GM23338 (cell line): ENCODE data around the gene LMAN1L. TPM values are rescaled to one million over a fixed set of nuclear protein-coding genes. Genes with fewer than 3 reads are reported as not detected.

ENCODE experiments used
- ATAC-seq: fragments of 200-7000 bp; cut with Tn5 transposase; 3 replicates; pipeline ENCODE4 v1.9.1; 2020
- DNase-seq: peaks from one replicate; pipeline ENCODE4 v3.0.0-alpha.2; 2015; ENCODE audit warnings: low spot score
- H2AFZ ChIP-seq: fragments of 200-600 bp; sonication (generic); 2 replicates; pipeline ENCODE4 v1.8.0; 2016; ENCODE audit warnings: antibody characterized with exemption, mild to moderate bottlenecking, moderate library complexity
- H3F3A ChIP-seq: fragments of 200-600 bp; sonication (generic); replicated peaks from 2 replicates; pipeline ENCODE4 v1.8.0; 2017; ENCODE audit warnings: antibody characterized with exemption, mixed run types, low read depth
- H3K27ac ChIP-seq: fragments of 200-600 bp; sonication (generic); 2 replicates; pipeline ENCODE4 v1.6.1; 2016; ENCODE audit warnings: low read depth
- H3K27me3 ChIP-seq: fragments of 200-600 bp; sonication (generic); 2 replicates; pipeline ENCODE4 v1.8.0; 2016; ENCODE audit warnings: mild to moderate bottlenecking, mixed run types, moderate library complexity; ENCODE audit not compliant: insufficient read depth
- H3K36me3 ChIP-seq: fragments of 200-600 bp; sonication (generic); 2 replicates; pipeline ENCODE4 v1.8.0; 2016; ENCODE audit warnings: mild to moderate bottlenecking; ENCODE audit not compliant: insufficient read depth
- H3K4me1 ChIP-seq: fragments of 200-600 bp; sonication (generic); 2 replicates; pipeline ENCODE4 v1.8.0; 2016; ENCODE audit warnings: mild to moderate bottlenecking, moderate library complexity; ENCODE audit not compliant: insufficient read depth
- H3K4me2 ChIP-seq: fragments of 200-600 bp; sonication (generic); 2 replicates; pipeline ENCODE4 v1.7.1; 2017; ENCODE audit warnings: mixed run types
- H3K4me3 ChIP-seq: fragments of 200-600 bp; sonication (generic); 2 replicates; pipeline ENCODE4 v1.6.1; 2016; ENCODE audit warnings: mixed run types
- H3K79me2 ChIP-seq: fragments of 200-600 bp; sonication (generic); replicated peaks from 2 replicates; pipeline ENCODE4 v1.8.0; 2017; ENCODE audit warnings: mild to moderate bottlenecking; ENCODE audit not compliant: insufficient read depth
- H3K9me2 ChIP-seq: fragments of 200-600 bp; sonication (generic); 2 replicates; pipeline ENCODE4 v1.8.0; 2017; ENCODE audit not compliant: insufficient read depth
- H4K20me1 ChIP-seq: fragments of 200-600 bp; sonication (generic); replicated peaks from 2 replicates; pipeline ENCODE4 v1.8.0; 2017; ENCODE audit warnings: mild to moderate bottlenecking; ENCODE audit not compliant: insufficient read depth
- H3K27ac Mint-ChIP-seq: 2 replicates; pipeline ENCODE4 v1.8.0; 2020; ENCODE audit warnings: inconsistent platforms, mild to moderate bottlenecking, moderate library complexity, mixed read lengths
- H3K27me3 Mint-ChIP-seq: 3 replicates; pipeline ENCODE4 v1.8.0; 2022; ENCODE audit warnings: low read depth, mild to moderate bottlenecking, moderate library complexity, mixed read lengths, inconsistent platforms; ENCODE audit not compliant: insufficient read depth, poor library complexity
- H3K36me3 Mint-ChIP-seq: 3 replicates; pipeline ENCODE4 v1.8.0; 2021; ENCODE audit warnings: low read depth, mild to moderate bottlenecking, inconsistent platforms, moderate library complexity, mixed read lengths
- H3K4me1 Mint-ChIP-seq: 3 replicates; pipeline ENCODE4 v1.8.0; 2020; ENCODE audit warnings: mild to moderate bottlenecking, inconsistent platforms, mixed read lengths
- H3K4me3 Mint-ChIP-seq: 3 replicates; pipeline ENCODE4 v1.8.0; 2021; ENCODE audit warnings: moderate library complexity, mild to moderate bottlenecking, inconsistent platforms, mixed read lengths
- H3K9me3 Mint-ChIP-seq: 3 replicates; pipeline ENCODE4 v1.8.0; 2020; ENCODE audit warnings: moderate library complexity, mild to moderate bottlenecking, inconsistent platforms, mixed read lengths
- CREB1 ChIP-seq: fragments of 250-450 bp; sonication (Bioruptor Pico); IDR thresholded peaks from 2 replicates; pipeline ENCODE4 v1.5.0; 2020; ENCODE audit warnings: low read depth, mild to moderate bottlenecking, moderate library complexity
- ETS1 ChIP-seq: IDR thresholded peaks from 2 replicates; pipeline ENCODE4 v1.6.1; 2016; ENCODE audit warnings: antibody characterized with exemption
- EZH2 ChIP-seq: fragments of 200-600 bp; sonication (generic); IDR thresholded peaks from one replicate; pipeline ENCODE4 v1.8.0; 2017; ENCODE audit warnings: antibody characterized with exemption, mild to moderate bottlenecking, low read depth; ENCODE audit not compliant: unreplicated experiment
- EZH2phosphoT487 ChIP-seq: fragments of 200-600 bp; sonication (generic); IDR thresholded peaks from one replicate; pipeline ENCODE4 v1.8.1; 2018; ENCODE audit warnings: antibody characterized with exemption; ENCODE audit not compliant: unreplicated experiment
- JUNB ChIP-seq: IDR thresholded peaks from one replicate; pipeline ENCODE4 v1.6.1; 2016; ENCODE audit warnings: antibody characterized with exemption; ENCODE audit not compliant: unreplicated experiment
- NANOG ChIP-seq: IDR thresholded peaks from 2 replicates; pipeline ENCODE4 v1.6.1; 2016; ENCODE audit warnings: antibody characterized with exemption, borderline replicate concordance
- POLR2AphosphoS5 ChIP-seq: IDR thresholded peaks from 2 replicates; pipeline ENCODE4 v1.6.1; 2016; ENCODE audit warnings: antibody characterized with exemption, low read depth
- REST ChIP-seq: IDR thresholded peaks from one replicate; pipeline ENCODE4 v1.6.1; 2018; ENCODE audit warnings: antibody characterized with exemption; ENCODE audit not compliant: unreplicated experiment
- STAT1 ChIP-seq: IDR thresholded peaks from one replicate; pipeline ENCODE4 v1.6.1; 2016; ENCODE audit warnings: antibody characterized with exemption; ENCODE audit not compliant: unreplicated experiment
- ZNF114 ChIP-seq: fragments of 250-450 bp; sonication (Bioruptor Pico); IDR thresholded peaks from 2 replicates; pipeline ENCODE4 v1.5.0; 2020; ENCODE audit warnings: mild to moderate bottlenecking, moderate library complexity
- ZNF331 ChIP-seq: fragments of 250-450 bp; sonication (Bioruptor Pico); IDR thresholded peaks from 2 replicates; pipeline ENCODE4 v1.5.0; 2020; ENCODE audit warnings: low read depth, mild to moderate bottlenecking, moderate library complexity
- ZNF462 ChIP-seq: fragments of 250-450 bp; sonication (Bioruptor Pico); IDR thresholded peaks from 2 replicates; pipeline ENCODE4 v1.5.0; 2020; ENCODE audit warnings: mild to moderate bottlenecking, moderate library complexity
- polyA plus RNA-seq: library from polyadenylated mRNA; unstranded; fragments of >200 nt; fragmentation: Nextera tagmentation; extraction: Ambion mirVana; gene quantifications from 2 replicates; pipeline ENCODE4 v1.2.1, GENCODE V29; 2016
- total RNA-seq: library from RNA; depleted of rRNA; stranded (reverse); fragments of >200 nt; shearing (Covaris generic); gene quantifications from 2 replicates; pipeline ENCODE4 v1.2.3, GENCODE V29; 2014

The LMAN1L gene
- total and polyA plus RNA-seq, 2 experiments from 2014 or later: not detected

- TF ChIP-seq POLR2AphosphoS5 (no peak), REST (no peak), JUNB (no peak), NANOG (no peak), ZNF331 (CRISPR knock-in tag) (no peak)
These were observed 43.1 kb upstream of the LMAN1L start (continued) for GRCh38 chr15:74769463-74770025.

- peak overlapping the region; percentile 66; the same call in 1 of the 2 replicates for H2AFZ ChIP-seq
- DNase-seq: no peak
- H4K20me1 ChIP-seq: no peaks in the 10 kb centered on the region
- no peaks in the 10 kb centered on the region for H3K79me2 ChIP-seq
- Mint-ChIP-seq H3K36me3 (no peaks in the 10 kb centered on the region), H3K27me3 (peaks cover 17% of the 10 kb centered on the region), H3K9me3 (no peaks in the 10 kb centered on the region), H3K27ac (no peak overlapping the region), H3K4me1 (peaks cover 25% of the 10 kb centered on the region; the same call in 2 of the 3 replicates), H3K4me3 (no peak overlapping the region)
- H3K9me2 ChIP-seq: no peaks in the 10 kb centered on the region
- H3K27ac ChIP-seq: no peak overlapping the region
- no peak overlapping the region for H3K4me3 ChIP-seq
- no peak for ATAC-seq
- no peaks in the 10 kb centered on the region for H3K36me3 ChIP-seq
- no peak overlapping the region for H3K4me2 ChIP-seq
- H3K27me3 ChIP-seq: no peaks in the 10 kb centered on the region
- H3F3A ChIP-seq: 0 out of 2 replicates have a peak, but pooled peaks cover 3% of the 10 kb centered on the region
- H3K4me1 ChIP-seq: peaks cover 8% of the 10 kb centered on the region; the same call in 1 of the 2 replicates
- no peak for TF ChIP-seq STAT1
- TF ChIP-seq JUNB: no peak
- no peak for TF ChIP-seq ETS1
- TF ChIP-seq NANOG: no peak
- TF ChIP-seq ZNF462 (CRISPR knock-in tag): no peak
- no peak for TF ChIP-seq CREB1
- TF ChIP-seq EZH2phosphoT487: no peak
- TF ChIP-seq ZNF331 (CRISPR knock-in tag): no peak
- no peak for TF ChIP-seq EZH2
- TF ChIP-seq ZNF114 (CRISPR knock-in tag): no peak
These were observed 42.3 kb upstream of the LMAN1L start for GRCh38 chr15:74770211-74770903.
